Measurements from ENCODE around the gene CDK16.

DNA sequence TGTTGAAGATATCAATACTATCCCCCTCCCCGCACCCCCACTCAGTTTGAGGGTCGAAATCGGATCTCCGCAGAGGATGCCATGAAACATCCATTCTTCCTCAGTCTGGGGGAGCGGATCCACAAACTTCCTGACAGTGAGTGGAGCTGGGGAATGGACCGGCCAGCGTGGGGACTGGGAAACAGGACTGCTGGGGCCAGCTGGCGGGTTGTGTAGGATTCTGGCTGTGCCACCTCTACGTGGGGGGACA lies 8.8 kb downstream of the CDK16 start:
- no peak for TF ChIP-seq CTCF (IDR thresholded peaks at IDR 0.05)
- TF ChIP-seq POLR2A (IDR thresholded peaks at IDR 0.05), result no peak
